NCI-H1105 (cell line): ENCODE results near the gene MVB12A.

Source experiments
- DNase-seq: peaks from one replicate; lab custom pipeline; 2025; lab: John Stamatoyannopoulos, UW

The MVB12A gene

GRCh38 chr19:17405250-17406045, 14.4 kb upstream of the MVB12A start, which contains the start of gene BST2:
Gene BST2, minus strand, starts transcription at chr19:17405630. Its CDS starts 55 bp downstream, at chr19:17405575.
- no peak for DNase-seq

- no peak for DNase-seq
These were observed 13.6 kb upstream of the MVB12A start for GRCh38 chr19:17406046-17406886.

- DNase-seq: no peak
These were observed 13.0 kb upstream of the MVB12A start for GRCh38 chr19:17406887-17407196.

- no peak for DNase-seq
These were observed 9.9 kb upstream of the MVB12A start for GRCh38 chr19:17409990-17410389.

- no peak for DNase-seq
These were observed 8.0 kb upstream of the MVB12A start for GRCh38 chr19:17411801-17412200.

GRCh38 chr19:17414097-17414496, 5.8 kb upstream of the MVB12A start:
- no peak for DNase-seq

GRCh38 chr19:17415121-17415520, 4.7 kb upstream of the MVB12A start:
- no peak for DNase-seq

- DNase-seq: no peak
These were observed 1.1 kb upstream of the MVB12A start for GRCh38 chr19:17418710-17419109.

- no peak for DNase-seq
These were observed 660 bp upstream of the MVB12A start for GRCh38 chr19:17419154-17419620.

- DNase-seq: peak; percentile 27
These were observed 653 bp downstream of the MVB12A start for GRCh38 chr19:17420475-17420924.

GRCh38 chr19:17421942-17422341, 2.1 kb downstream of the MVB12A start:
- DNase-seq: no peak

GRCh38 chr19:17423429-17424208, 3.8 kb downstream of the MVB12A start:
- no peak for DNase-seq

GRCh38 chr19:17424743-17425365, 5.0 kb downstream of the MVB12A start:
- peak; percentile 50 for DNase-seq

- no peak for DNase-seq
These were observed 9.8 kb downstream of the MVB12A start for GRCh38 chr19:17429641-17430113.

- no peak for DNase-seq
These were observed 11.6 kb downstream of the MVB12A start for GRCh38 chr19:17431417-17431816.

GRCh38 chr19:17435218-17435617, 15.4 kb downstream of the MVB12A start:
- DNase-seq: no peak

- no peak for DNase-seq
These were observed 16.4 kb downstream of the MVB12A start for GRCh38 chr19:17436094-17436873.

GRCh38 chr19:17436874-17437267, 17.0 kb downstream of the MVB12A start:
- DNase-seq: no peak

GRCh38 chr19:17441241-17442021, 21.6 kb downstream of the MVB12A start:
- DNase-seq: peak; percentile 13
